Endothelial cell of umbilical vein (primary cell): ENCODE data around the gene APOC4. TPM values are rescaled to one million over a fixed set of nuclear protein-coding genes. Genes with fewer than 3 reads are reported as not detected.

Source experiments
- BruUV-seq: library from RNA; stranded (reverse); fragments of 400-500 nt; replicated peaks from 2 replicates; lab custom pipeline; 2021; lab: Mats Ljungman, UMichigan
- CTCF ChIA-PET: fragments of 300-600, 350-600 bp; sonication (Branson Sonifier 250); formaldehyde crosslinking; loops from one replicate; lab custom pipeline; 2021; ENCODE audit warnings: antibody characterized with exemption, inconsistent platforms; lab: Charles Lee
- POLR2A ChIA-PET: fragments of 300-600, 350-600 bp; sonication (Branson Sonifier 250); formaldehyde crosslinking; loops from one replicate; lab custom pipeline; 2021; ENCODE audit warnings: antibody characterized with exemption, inconsistent platforms; lab: Charles Lee
- DNase-seq: peaks from one replicate; pipeline ENCODE4 v3.0.0-alpha.2; 2011; ENCODE audit warnings: low read depth, low spot score
- FAIRE-seq: peaks from 2 replicates; lab custom pipeline; 2011; peaks lifted over from hg19 to GRCh38; lab: Jason Lieb, UNC
- H2AFZ ChIP-seq: 2 replicates; pipeline ENCODE4 v1.6.0; 2012; ENCODE audit warnings: low read depth, low read length, control low read depth, inconsistent platforms
- H3K27ac ChIP-seq: 2 replicates; pipeline ENCODE4 v1.5.1; 2011; ENCODE audit warnings: low read depth, mild to moderate bottlenecking, control low read depth, low read length, moderate library complexity; ENCODE audit not compliant: insufficient read depth
- H3K27me3 ChIP-seq, 2 experiments: 2 replicates each; pipeline versions ENCODE4 v1.6.0 to v1.6.1; 2011; ENCODE audit warnings: low read length in 2 of 2, mixed read lengths in 1 of 2; ENCODE audit not compliant: control insufficient read depth in 2 of 2, insufficient read depth in 2 of 2
- H3K36me3 ChIP-seq, 2 experiments: 2 replicates in 1 of 2; 3 replicates in 1 of 2; pipeline ENCODE4 v1.5.1; 2011; ENCODE audit warnings: low read length in 2 of 2, mild to moderate bottlenecking in 1 of 2, moderate library complexity in 1 of 2; ENCODE audit not compliant: control insufficient read depth in 2 of 2, insufficient read depth in 2 of 2; ENCODE audit errors: extremely low read depth in 1 of 2
- H3K4me1 ChIP-seq: 3 replicates; pipeline ENCODE4 v1.5.1; 2011; ENCODE audit warnings: mild to moderate bottlenecking, low read length; ENCODE audit not compliant: control insufficient read depth, insufficient read depth; ENCODE audit errors: extremely low read depth
- H3K4me2 ChIP-seq: 2 replicates; pipeline ENCODE4 v1.6.1; 2011; ENCODE audit warnings: low read length, control low read depth, mixed read lengths; ENCODE audit not compliant: insufficient read depth
- H3K4me3 ChIP-seq, 3 experiments: fragments of 200-600 bp in 1 of 3; sonication (generic), shearing (Covaris generic) in 1 of 3; replicated peaks in 1 of 3; 2 replicates each; pipeline ENCODE4 v1.5.1; 2011 to 2016; ENCODE audit warnings: control low read depth in 3 of 3, low read length in 3 of 3, mild to moderate bottlenecking in 2 of 3, inconsistent platforms in 1 of 3, low read depth in 1 of 3, moderate library complexity in 1 of 3; ENCODE audit not compliant: insufficient read depth in 1 of 3
- H3K79me2 ChIP-seq: 2 replicates; pipeline ENCODE4 v1.6.0; 2012; ENCODE audit warnings: low read length, inconsistent platforms; ENCODE audit not compliant: control insufficient read depth, insufficient read depth
- H3K9ac ChIP-seq: replicated peaks from 2 replicates; pipeline ENCODE3; 2011; ENCODE audit warnings: low read length, control low read depth; ENCODE audit not compliant: insufficient read depth; ENCODE audit errors: extremely low read depth
- H3K9me1 ChIP-seq: replicated peaks from 3 replicates; pipeline ENCODE4 v1.6.0; 2011; ENCODE audit warnings: mild to moderate bottlenecking, low read length; ENCODE audit not compliant: control insufficient read depth, insufficient read depth; ENCODE audit errors: extremely low read depth
- H3K9me3 ChIP-seq: replicated peaks from 2 replicates; pipeline ENCODE4 v1.5.1; 2012; ENCODE audit warnings: low read length, inconsistent platforms; ENCODE audit not compliant: control insufficient read depth, insufficient read depth
- H4K20me1 ChIP-seq: replicated peaks from 2 replicates; pipeline ENCODE3; 2011; ENCODE audit warnings: mild to moderate bottlenecking, low read length; ENCODE audit not compliant: control insufficient read depth, insufficient read depth; ENCODE audit errors: extremely low read depth
- CTCF ChIP-seq, 2 donors: IDR thresholded peaks; 1 replicate in 1 of 2; 2 replicates in 1 of 2; pipeline ENCODE4 v1.5.1; 2011; ENCODE audit warnings: low read length in 2 of 2, mild to moderate bottlenecking in 2 of 2, moderate library complexity in 2 of 2, control low read depth in 1 of 2, inconsistent platforms in 1 of 2, low read depth in 1 of 2; ENCODE audit not compliant: insufficient read depth in 1 of 2; ENCODE audit errors: extremely low read depth in 1 of 2
- EZH2 ChIP-seq: IDR thresholded peaks from 2 replicates; pipeline ENCODE4 v1.6.1; 2012; ENCODE audit warnings: borderline replicate concordance, low read depth, mild to moderate bottlenecking, moderate library complexity, low read length, inconsistent platforms; ENCODE audit not compliant: severe bottlenecking
- FOS ChIP-seq: IDR thresholded peaks from 2 replicates; pipeline ENCODE4 v1.6.1; 2011; ENCODE audit warnings: mild to moderate bottlenecking, low read length, moderate library complexity, borderline replicate concordance; ENCODE audit not compliant: insufficient read depth
- GATA2 ChIP-seq: IDR thresholded peaks from 2 replicates; pipeline ENCODE4 v1.7.0; 2011; ENCODE audit warnings: low read depth, mild to moderate bottlenecking, moderate library complexity, mixed read lengths, low read length; ENCODE audit not compliant: insufficient read length, insufficient read depth
- JUN ChIP-seq: IDR thresholded peaks from 2 replicates; pipeline ENCODE4 v1.6.1; 2011; ENCODE audit warnings: borderline replicate concordance, low read depth; ENCODE audit not compliant: insufficient read length, insufficient read depth
- MAX ChIP-seq: IDR thresholded peaks from 2 replicates; pipeline ENCODE4 v1.6.1; 2011; ENCODE audit not compliant: insufficient read depth, insufficient read length
- MYC ChIP-seq: IDR thresholded peaks from one replicate; pipeline ENCODE4 v1.6.1; 2011; ENCODE audit warnings: mild to moderate bottlenecking, low read depth, low read length
- POLR2A ChIP-seq: IDR thresholded peaks from 2 replicates; pipeline ENCODE4 v1.6.1; 2012; ENCODE audit warnings: low read depth, mild to moderate bottlenecking, control low read depth, low read length
- POLR2AphosphoS5 ChIP-seq: IDR thresholded peaks from 2 replicates; pipeline ENCODE4 v1.6.1; 2012; ENCODE audit warnings: low read depth, mild to moderate bottlenecking, control low read depth, low read length, moderate library complexity; ENCODE audit not compliant: insufficient read depth
- dilution Hi-C: fragments of 300-500 bp; cut with MboI; formaldehyde crosslinking; loops from one replicate; pipeline ENCODE4 v1.15.0; 2019; ENCODE audit warnings: low sequenced_read_pairs; ENCODE audit not compliant: extremely low pct_ligation_motif_present
- intact Hi-C: fragments of 100-400 bp; cut with micrococcal nuclease; formaldehyde crosslinking; loops from one replicate; pipeline ENCODE4 v1.10.0; 2022
- polyA plus RNA-seq, 4 experiments: library from polyadenylated mRNA; depleted of rRNA in 3 of 4; stranded (reverse) in 3 of 4; unstranded in 1 of 4; fragments of >200 nt; gene quantifications; 2 replicates each; pipeline versions ENCODE4 v1.2.1 to v1.2.3, GENCODE V29; 2011 to 2012; ENCODE audit warnings: missing spikeins in 1 of 4
- total RNA-seq: library from RNA; stranded (reverse); gene quantifications from 2 replicates; pipeline ENCODE4 v1.2.3, GENCODE V29; 2021

Gene APOC4
- total and polyA plus RNA-seq, 2 donors (not counting 3 experiments of a cell fraction or from before 2014, with no cell fraction given), result not detected

DNA sequence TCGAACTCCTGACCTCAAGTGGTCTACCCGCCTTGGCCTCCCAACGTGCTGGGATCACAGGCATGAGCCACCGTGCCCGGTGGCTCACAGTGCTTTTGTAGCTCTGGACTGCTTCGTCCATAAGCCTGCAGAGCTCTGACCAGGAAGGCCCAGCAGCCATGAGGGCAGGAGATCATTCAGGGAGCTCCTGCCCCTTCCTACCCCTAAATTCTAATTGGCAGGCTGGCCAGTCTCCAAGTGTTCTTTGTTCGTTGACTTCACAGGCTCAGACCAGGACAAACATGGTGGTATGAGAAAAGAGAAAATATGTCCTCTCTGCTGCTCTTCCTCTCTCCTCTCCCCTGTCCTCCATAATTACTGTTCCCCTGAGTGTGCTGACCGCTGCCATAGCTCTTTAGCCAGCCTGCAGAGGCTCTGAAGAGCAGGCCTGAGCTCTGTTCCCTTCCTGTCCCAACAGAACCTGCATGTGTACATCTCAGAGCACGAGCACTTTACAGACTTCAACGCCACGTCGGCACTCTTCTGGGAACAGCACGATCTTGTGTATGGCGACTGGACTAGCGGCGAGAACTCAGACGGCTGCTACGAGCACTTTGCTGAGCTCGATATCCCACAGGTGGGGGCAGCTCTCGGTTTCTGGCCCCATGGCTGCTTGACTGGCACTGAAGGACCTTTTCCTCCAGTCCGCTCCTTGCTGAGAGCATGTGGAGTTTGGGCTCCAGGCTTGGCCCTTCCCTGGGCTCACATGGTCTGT lies 32.1 kb downstream of the APOC4 start:
- no peak overlapping the region for H3K4me3 ChIP-seq
- BruUV-seq, result no TSS peak
- no peaks in the 10 kb centered on the region for H3K9me3 ChIP-seq
- H3K27me3 ChIP-seq, result no peaks in the 10 kb centered on the region
- H2AFZ ChIP-seq, result no peak overlapping the region
- H3K4me2 ChIP-seq, result no peak overlapping the region
- no peaks in the 10 kb centered on the region for H3K4me1 ChIP-seq
- ChIA-PET POLR2A (no interaction called here), CTCF (interaction anchor here (1.5 kb wide), 1 partner anchor 11 kb away, joined by 3 read pairs; no protein-coding TSS in a partner anchor)
- no peaks in the 10 kb centered on the region for H3K79me2 ChIP-seq
- no peak for TF ChIP-seq FOS
- TF ChIP-seq MAX, result no peak
- TF ChIP-seq GATA2, result no peak
- TF ChIP-seq JUN, result no peak
- no peak for TF ChIP-seq CTCF (IDR thresholded peaks at IDR 0.05; ENCODE audit: extremely low read depth in 1 of 2, insufficient read depth in 1 of 2, low read depth in 1 of 2, low read length in 2 of 2)
- no peak for TF ChIP-seq EZH2
- no peak for TF ChIP-seq POLR2A
- TF ChIP-seq POLR2AphosphoS5, result no peak
- TF ChIP-seq MYC, result no peak
- intact Hi-C loops, result no loop called here
- H3K9me1 ChIP-seq, result no peaks in the 10 kb centered on the region
- peaks cover 14 to 43% of the 10 kb centered on the region in 2 experiments for H3K36me3 ChIP-seq
- no peaks in the 10 kb centered on the region for H4K20me1 ChIP-seq
- no peak overlapping the region for H3K9ac ChIP-seq
- no peak overlapping the region for H3K27ac ChIP-seq
- dilution Hi-C loops, result no loop called here
- DNase-seq (no peak), FAIRE-seq (no peak)
